ENCODE results near the gene NPSR1.
"Not testable (repeated sequence)": the region's sequence is repeated elsewhere in the genome, so short reads cannot be mapped to it uniquely, and the experiment has no call there.

The NPSR1 gene

GRCh38 chr7:34657632-34658268 is at the start of gene NPSR1:
Gene NPSR1, plus strand, starts transcription at chr7:34658218. Its CDS starts 195 bp downstream, at chr7:34658413.
- Histone ChIP-seq H3K4me3 (ENCODE audit: severe bottlenecking) (no peak within 1 kb of the TSS), H3K9me3 (ENCODE audit: severe bottlenecking) (no peaks in the 10 kb centered on the region), H3K4me1 (ENCODE audit: insufficient read depth, poor library complexity, severe bottlenecking) (no peaks in the 10 kb centered on the region), H3K27me3 (ENCODE audit: insufficient read depth, poor library complexity, severe bottlenecking) (no peaks in the 10 kb centered on the region), H3K27ac (ENCODE audit: poor library complexity, severe bottlenecking) (no peak within 1 kb of the TSS), H3K36me3 (ENCODE audit: low read depth) (no peaks in the 10 kb centered on the region)
- ATAC-seq (ENCODE audit: low read depth) (no peak), DNase-seq (ENCODE audit: low spot score) (no peak)
- TF ChIP-seq CTCF (IDR thresholded peaks at IDR 0.05; ENCODE audit: poor library complexity, severe bottlenecking): no peak

GRCh38 chr7:34612661-34613060 is 45.4 kb upstream of the NPSR1 start:
- no peaks in the 10 kb centered on the region for H3K4me1 ChIP-seq (ENCODE audit: insufficient read depth, poor library complexity, severe bottlenecking)
- TF ChIP-seq CTCF (IDR thresholded peaks at IDR 0.05; ENCODE audit: poor library complexity, severe bottlenecking): no peak
- no peak overlapping the region for H3K4me3 ChIP-seq (ENCODE audit: severe bottlenecking)
- ATAC-seq (ENCODE audit: low read depth) (peak; percentile 27; the same call in 1 of the 3 replicates), DNase-seq (ENCODE audit: low spot score) (no peak)
- H3K9me3 ChIP-seq (ENCODE audit: severe bottlenecking): no peaks in the 10 kb centered on the region
- H3K36me3 ChIP-seq (ENCODE audit: low read depth): no peaks in the 10 kb centered on the region
- no peak overlapping the region for H3K27ac ChIP-seq (ENCODE audit: poor library complexity, severe bottlenecking)
- peaks cover under 1% of the 10 kb centered on the region for H3K27me3 ChIP-seq (ENCODE audit: insufficient read depth, poor library complexity, severe bottlenecking)

- DNase-seq (ENCODE audit: low spot score) (no peak), ATAC-seq (ENCODE audit: low read depth) (no peak)
- H3K9me3 ChIP-seq (ENCODE audit: severe bottlenecking): no peaks in the 10 kb centered on the region
- H3K4me3 ChIP-seq (ENCODE audit: severe bottlenecking): no peak overlapping the region
- no peaks in the 10 kb centered on the region for H3K4me1 ChIP-seq (ENCODE audit: insufficient read depth, poor library complexity, severe bottlenecking)
- no peak for TF ChIP-seq CTCF (IDR thresholded peaks at IDR 0.05; ENCODE audit: poor library complexity, severe bottlenecking)
- H3K36me3 ChIP-seq (ENCODE audit: low read depth): no peaks in the 10 kb centered on the region
- peaks cover 5% of the 10 kb centered on the region for H3K27me3 ChIP-seq (ENCODE audit: insufficient read depth, poor library complexity, severe bottlenecking)
- no peak overlapping the region for H3K27ac ChIP-seq (ENCODE audit: poor library complexity, severe bottlenecking)
Measured at GRCh38 chr7:34620425-34620824, 37.6 kb upstream of the NPSR1 start.

- DNase-seq (ENCODE audit: low spot score) (no peak), ATAC-seq (ENCODE audit: low read depth) (no peak)
- H3K27ac ChIP-seq (ENCODE audit: poor library complexity, severe bottlenecking): no peak overlapping the region
- no peaks in the 10 kb centered on the region for H3K9me3 ChIP-seq (ENCODE audit: severe bottlenecking)
- peaks cover 9% of the 10 kb centered on the region for H3K27me3 ChIP-seq (ENCODE audit: insufficient read depth, poor library complexity, severe bottlenecking)
- H3K36me3 ChIP-seq (ENCODE audit: low read depth): no peaks in the 10 kb centered on the region
- no peaks in the 10 kb centered on the region for H3K4me1 ChIP-seq (ENCODE audit: insufficient read depth, poor library complexity, severe bottlenecking)
- H3K4me3 ChIP-seq (ENCODE audit: severe bottlenecking): no peak overlapping the region
- TF ChIP-seq CTCF (IDR thresholded peaks at IDR 0.05; ENCODE audit: poor library complexity, severe bottlenecking): no peak
Measured at GRCh38 chr7:34622182-34622581, 35.8 kb upstream of the NPSR1 start.

- ATAC-seq (ENCODE audit: low read depth) (no peak), DNase-seq (ENCODE audit: low spot score) (no peak)
- H3K4me3 ChIP-seq (ENCODE audit: severe bottlenecking): no peak overlapping the region
- H3K36me3 ChIP-seq (ENCODE audit: low read depth): no peaks in the 10 kb centered on the region
- H3K9me3 ChIP-seq (ENCODE audit: severe bottlenecking): no peaks in the 10 kb centered on the region
- peaks cover 7% of the 10 kb centered on the region for H3K27me3 ChIP-seq (ENCODE audit: insufficient read depth, poor library complexity, severe bottlenecking)
- H3K27ac ChIP-seq (ENCODE audit: poor library complexity, severe bottlenecking): no peak overlapping the region
- no peak for TF ChIP-seq CTCF (IDR thresholded peaks at IDR 0.05; ENCODE audit: poor library complexity, severe bottlenecking)
- H3K4me1 ChIP-seq (ENCODE audit: insufficient read depth, poor library complexity, severe bottlenecking): no peaks in the 10 kb centered on the region
Measured at GRCh38 chr7:34622771-34623250, 35.2 kb upstream of the NPSR1 start.

- not testable (repeated sequence) for H3K27me3 ChIP-seq (ENCODE audit: insufficient read depth, poor library complexity, severe bottlenecking); H3K27ac ChIP-seq (ENCODE audit: poor library complexity, severe bottlenecking); H3K4me1 ChIP-seq (ENCODE audit: insufficient read depth, poor library complexity, severe bottlenecking); H3K4me3 ChIP-seq (ENCODE audit: severe bottlenecking); DNase-seq (ENCODE audit: low spot score); H3K36me3 ChIP-seq (ENCODE audit: low read depth); H3K9me3 ChIP-seq (ENCODE audit: severe bottlenecking); ATAC-seq (ENCODE audit: low read depth)
Measured at GRCh38 chr7:34628618-34629017, 29.4 kb upstream of the NPSR1 start.
